MCF 10A (cell line): ENCODE results near the gene INTS7. TPM values are rescaled to one million over a fixed set of nuclear protein-coding genes. Genes with fewer than 3 reads are reported as not detected.

ENCODE experiments used
- BruUV-seq: library from RNA; stranded (reverse); fragments of 400-500 nt; replicated peaks from 2 replicates; lab custom pipeline; 2021; lab: Mats Ljungman, UMichigan
- CTCF ChIA-PET: fragments of 300-600 bp; sonication (Branson Sonifier 250); formaldehyde crosslinking; extraction: SDS; loops from one replicate; lab custom pipeline; 2021; ENCODE audit warnings: antibody characterized with exemption, inconsistent platforms; lab: Yijun Ruan, JAX
- POLR2A ChIA-PET: fragments of 300-600, 350-650 bp; sonication (Branson Sonifier 250); formaldehyde crosslinking; extraction: SDS; loops from one replicate; lab custom pipeline; 2020; ENCODE audit warnings: antibody characterized with exemption, inconsistent platforms; lab: Yijun Ruan, JAX
- DNase-seq: peaks from one replicate; pipeline ENCODE4 v3.0.0-alpha.2; 2018; ENCODE audit not compliant: unreplicated experiment
- H3K27ac Mint-ChIP-seq: one replicate; pipeline ENCODE4 v1.8.0; 2022; ENCODE audit warnings: mild to moderate bottlenecking, low read depth, mixed read lengths; ENCODE audit not compliant: unreplicated experiment
- H3K27me3 Mint-ChIP-seq: one replicate; pipeline ENCODE4 v1.8.0; 2022; ENCODE audit warnings: mixed read lengths; ENCODE audit not compliant: insufficient read depth, unreplicated experiment
- H3K36me3 Mint-ChIP-seq: one replicate; pipeline ENCODE4 v1.8.0; 2022; ENCODE audit warnings: mild to moderate bottlenecking, moderate library complexity, mixed read lengths; ENCODE audit not compliant: insufficient read depth, unreplicated experiment
- H3K4me1 Mint-ChIP-seq: one replicate; pipeline ENCODE4 v1.8.0; 2022; ENCODE audit warnings: mixed read lengths; ENCODE audit not compliant: insufficient read depth, unreplicated experiment
- H3K4me3 Mint-ChIP-seq: one replicate; pipeline ENCODE4 v1.8.0; 2022; ENCODE audit warnings: mild to moderate bottlenecking, moderate library complexity, mixed read lengths; ENCODE audit not compliant: unreplicated experiment
- H3K9me3 Mint-ChIP-seq: one replicate; pipeline ENCODE4 v1.8.0; 2022; ENCODE audit warnings: mixed read lengths; ENCODE audit not compliant: unreplicated experiment
- CTCF ChIP-seq: fragments of 200-600 bp; IDR thresholded peaks from one replicate; pipeline ENCODE4 v1.8.0; 2022; ENCODE audit warnings: antibody characterized with exemption, mild to moderate bottlenecking; ENCODE audit not compliant: unreplicated experiment
- intact Hi-C: fragments of 100-400 bp; cut with micrococcal nuclease; formaldehyde crosslinking; loops from 2 replicates; pipeline ENCODE4 v1.14.1; 2022
- total RNA-seq: library from RNA; stranded (reverse); gene quantifications from 2 replicates; pipeline ENCODE4 v1.2.3, GENCODE V29; 2022

The INTS7 gene
- total RNA-seq, 1 experiment from 2014 or later: 62.3 TPM

DNA sequence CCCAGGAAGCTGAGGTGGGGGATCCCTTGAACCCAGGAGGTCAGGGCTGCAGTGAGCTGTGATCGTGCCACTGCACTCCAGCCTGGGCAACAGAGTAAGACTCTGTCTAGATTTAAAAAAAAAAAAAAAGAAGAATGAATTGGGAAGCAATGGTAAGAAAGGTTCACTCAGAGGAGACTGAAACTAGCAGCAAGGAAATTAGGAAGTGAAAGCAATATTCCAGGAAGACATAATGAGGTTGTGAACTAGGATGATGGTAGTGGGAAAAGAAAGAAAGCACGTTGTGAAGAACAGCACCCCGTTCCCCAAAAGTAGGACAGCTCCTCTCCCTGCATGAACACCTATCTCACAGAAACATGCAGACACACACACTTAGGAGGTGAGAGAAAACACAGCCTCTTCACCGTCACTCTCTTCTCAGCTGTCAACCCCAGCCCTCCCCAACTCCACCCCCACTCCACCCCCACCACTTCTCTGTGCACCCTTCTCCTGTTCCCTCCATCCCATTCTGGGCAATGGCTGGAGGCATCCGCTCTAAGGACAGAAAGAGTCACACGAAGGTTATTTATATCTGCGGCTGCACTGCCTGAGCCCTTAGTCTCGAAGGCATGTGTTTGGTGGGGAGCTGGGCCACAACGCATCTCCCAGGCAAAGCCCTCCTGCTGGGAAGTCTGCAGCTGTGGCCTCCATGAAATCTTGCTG lies 103.0 kb downstream of the INTS7 start:
- no TSS peak for BruUV-seq
- no peak for TF ChIP-seq CTCF
- H3K9me3 Mint-ChIP-seq: no peaks in the 10 kb centered on the region
- no peaks in the 10 kb centered on the region for H3K27me3 Mint-ChIP-seq
- no peak for DNase-seq
- intact Hi-C loops: no loop called here
- H3K27ac Mint-ChIP-seq: no peak overlapping the region
- CTCF ChIA-PET: interaction anchor here (1.4 to 10.5 kb wide), 3 partner anchors 12 to 237 kb away, joined by 5 to 127 read pairs (median 20); no protein-coding TSS in a partner anchor
- H3K4me1 Mint-ChIP-seq: peaks cover 21% of the 10 kb centered on the region
- no peak overlapping the region for H3K4me3 Mint-ChIP-seq
- H3K36me3 Mint-ChIP-seq: peaks cover 5% of the 10 kb centered on the region
- POLR2A ChIA-PET: interaction anchor here (0.6 to 5.3 kb wide), 4 partner anchors 9 to 1256 kb away, joined by 3 to 54 read pairs (median 12); no protein-coding TSS in a partner anchor

- intact Hi-C loops: loop anchor here (5.0 kb wide), 1 partner anchor 97 kb away; the partner anchor contains the start of gene LPGAT1
- peak overlapping the region; percentile 95 for H3K27ac Mint-ChIP-seq
- POLR2A ChIA-PET: interaction anchor here (0.6 to 5.3 kb wide), 15 partner anchors 9 to 255 kb away, joined by 3 to 54 read pairs (median 3); partner anchors contain the start of genes DTL and INTS7
Measured at GRCh38 chr1:211929683-211930082, 105.7 kb downstream of the INTS7 start.

GRCh38 chr1:211928993-211929637 lies 106.2 kb downstream of the INTS7 start:
- no peak for TF ChIP-seq CTCF
- ChIA-PET POLR2A (interaction anchor here (0.6 to 5.3 kb wide), 25 partner anchors 9 to 248 kb away, joined by 3 to 54 read pairs (median 4); partner anchors contain the start of genes DTL and INTS7), CTCF (interaction anchor here (0.6 to 10.5 kb wide), 14 partner anchors 9 to 527 kb away, joined by 3 to 127 read pairs (median 3); no protein-coding TSS in a partner anchor)
- BruUV-seq: TSS peak; percentile 85
- intact Hi-C loops: loop anchor here (5.0 kb wide), 1 partner anchor 97 kb away; the partner anchor contains the start of gene LPGAT1
- peak; percentile 96 for DNase-seq
- Mint-ChIP-seq H3K27me3 (no peaks in the 10 kb centered on the region), H3K36me3 (peaks cover 5% of the 10 kb centered on the region), H3K4me3 (peak overlapping the region; percentile 62), H3K4me1 (peaks cover 21% of the 10 kb centered on the region), H3K9me3 (no peaks in the 10 kb centered on the region), H3K27ac (peak overlapping the region; percentile 95)

More at GRCh38 chr1:211929683-211930082, 105.7 kb downstream of the INTS7 start:
- TF ChIP-seq CTCF: no peak
- CTCF ChIA-PET: interaction anchor here (0.8 to 10.5 kb wide), 9 partner anchors 11 to 524 kb away, joined by 3 to 127 read pairs (median 5); no protein-coding TSS in a partner anchor
- Mint-ChIP-seq H3K9me3 (no peaks in the 10 kb centered on the region), H3K27me3 (no peaks in the 10 kb centered on the region), H3K4me3 (peak overlapping the region; percentile 62), H3K36me3 (peaks cover 5% of the 10 kb centered on the region), H3K4me1 (peaks cover 21% of the 10 kb centered on the region)
- no peak for DNase-seq
- no TSS peak for BruUV-seq
